CD4-positive, alpha-beta T cell treated with Interleukin-6 at 100 ng/mL for 8 hours (primary cell): Measurements from ENCODE around the gene BNC2.

Source experiments
- DNase-seq: peaks from one replicate; pipeline ENCODE4 v3.0.0-alpha.2; 2020; ENCODE audit warnings: mixed read lengths, low spot score

Gene BNC2

DNA sequence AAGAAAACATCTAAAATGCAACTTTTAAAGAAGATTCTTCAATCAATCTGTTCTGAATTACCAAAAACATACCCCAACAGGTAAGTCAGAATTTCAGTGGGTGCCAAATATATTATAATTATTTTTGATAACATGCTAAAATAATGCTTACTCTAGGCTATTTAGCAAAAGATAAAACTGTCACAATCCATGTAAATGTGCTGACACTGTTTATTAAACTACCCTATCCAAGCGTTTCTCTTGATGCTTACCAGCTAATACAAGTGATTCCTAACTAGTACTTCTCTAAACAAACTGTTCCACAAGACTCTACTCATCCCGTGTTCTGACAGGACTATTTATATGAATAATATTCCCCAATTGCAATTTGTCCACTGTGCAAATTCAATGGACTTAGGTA, 236.7 kb downstream of the BNC2 start:
- DNase-seq, result no peak

DNA sequence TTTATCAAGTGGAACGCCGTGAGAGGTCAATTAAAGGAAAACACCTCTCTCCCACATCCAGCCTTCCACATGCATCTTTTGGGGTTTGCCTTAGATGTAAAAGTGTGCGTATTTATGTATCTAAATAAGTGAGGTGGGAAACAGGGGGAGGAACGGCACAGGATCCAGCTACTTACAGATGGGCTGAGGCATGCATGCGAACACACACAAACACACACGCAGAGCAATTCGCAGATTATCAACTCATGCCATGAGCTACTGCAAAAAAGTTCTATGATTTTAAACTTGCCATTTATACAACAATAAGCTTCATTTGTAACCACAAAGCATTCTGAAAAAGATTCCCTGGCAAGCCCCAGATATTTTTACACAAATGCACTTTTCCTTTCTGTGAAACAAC, 242.1 kb downstream of the BNC2 start:
- DNase-seq, result no peak

DNA sequence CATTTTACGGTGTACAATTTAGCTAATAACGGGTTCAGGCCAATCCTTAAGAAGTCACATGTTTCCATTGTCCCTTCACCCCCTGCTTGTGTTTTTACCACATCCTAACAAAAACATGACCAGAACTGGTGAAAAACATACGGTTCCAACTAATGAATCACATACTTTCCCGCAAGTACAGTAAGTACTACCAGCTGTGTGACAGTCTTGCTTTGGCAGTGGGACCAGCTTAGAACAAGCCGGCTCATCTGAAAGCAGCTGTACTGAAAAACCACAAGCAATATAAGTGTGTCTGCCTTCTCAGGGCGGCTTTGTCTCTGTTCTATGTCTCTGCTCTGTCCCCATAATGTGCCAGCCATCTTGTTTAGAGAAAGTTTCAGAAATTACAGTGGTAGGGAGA, 242.5 kb downstream of the BNC2 start:
- no peak for DNase-seq

DNA sequence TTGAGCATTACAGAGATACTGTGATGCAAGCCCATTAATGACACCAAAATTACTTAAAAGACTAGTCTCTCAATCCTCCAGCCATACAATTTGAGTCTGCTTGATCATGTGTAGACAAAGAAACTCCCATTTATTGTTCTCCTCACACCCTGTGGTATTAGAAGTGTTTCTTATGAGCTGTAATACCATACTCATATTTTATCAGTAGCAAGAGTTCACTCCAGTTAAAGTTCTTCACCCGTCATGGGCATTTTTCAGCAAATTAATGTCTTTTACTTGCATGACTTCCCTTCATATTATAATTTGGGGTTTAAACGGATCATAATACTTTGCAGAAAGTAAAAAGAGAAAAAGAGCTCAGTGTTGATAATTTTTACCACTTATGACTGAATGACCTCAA, 242.9 kb downstream of the BNC2 start:
- DNase-seq, result no peak

DNA sequence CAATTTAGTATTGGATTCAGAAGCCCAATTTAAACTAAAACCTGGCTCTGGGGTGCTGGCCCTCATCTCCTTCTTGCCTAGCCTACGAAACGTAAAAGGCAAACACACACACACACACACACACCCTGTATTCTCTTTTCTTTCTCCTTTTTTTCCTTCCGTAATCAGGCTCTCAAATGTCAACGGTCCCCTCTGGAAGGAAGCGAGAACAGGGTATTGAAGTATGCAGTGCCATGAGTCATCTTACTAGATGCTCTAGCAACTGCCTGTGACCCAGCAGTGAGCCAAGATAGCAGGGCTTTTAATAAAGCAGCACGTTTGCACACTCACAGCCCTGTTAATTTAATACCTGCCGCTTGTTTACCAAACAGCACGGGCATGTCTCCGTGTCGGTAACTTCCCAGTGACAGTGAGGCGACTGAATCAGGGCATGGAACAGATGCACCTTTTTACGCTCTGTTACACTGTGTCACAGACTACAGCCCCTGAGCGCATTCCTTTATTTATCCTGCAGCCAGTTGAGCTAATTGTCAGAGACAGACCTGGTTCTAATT, 243.8 kb downstream of the BNC2 start:
- no peak for DNase-seq

DNA sequence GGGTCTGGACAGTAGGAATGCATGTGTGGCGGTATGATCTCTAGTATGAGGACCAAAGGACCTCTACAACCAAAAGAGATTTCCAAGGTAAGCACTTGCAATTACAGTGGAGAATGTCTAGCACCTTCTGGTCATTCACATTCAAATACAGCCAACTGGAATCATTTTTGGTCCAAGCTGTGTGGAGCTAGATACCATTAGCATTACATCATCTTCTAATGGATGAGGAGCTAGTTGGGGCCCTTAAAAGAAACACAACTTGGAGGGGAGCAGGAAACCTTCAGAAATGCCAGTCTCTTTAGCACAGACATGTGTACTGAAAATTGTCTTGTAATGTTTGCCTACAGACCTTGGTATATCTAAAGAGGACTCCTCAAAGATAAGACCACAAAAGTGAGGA, 244.7 kb downstream of the BNC2 start:
- DNase-seq, result no peak

DNA sequence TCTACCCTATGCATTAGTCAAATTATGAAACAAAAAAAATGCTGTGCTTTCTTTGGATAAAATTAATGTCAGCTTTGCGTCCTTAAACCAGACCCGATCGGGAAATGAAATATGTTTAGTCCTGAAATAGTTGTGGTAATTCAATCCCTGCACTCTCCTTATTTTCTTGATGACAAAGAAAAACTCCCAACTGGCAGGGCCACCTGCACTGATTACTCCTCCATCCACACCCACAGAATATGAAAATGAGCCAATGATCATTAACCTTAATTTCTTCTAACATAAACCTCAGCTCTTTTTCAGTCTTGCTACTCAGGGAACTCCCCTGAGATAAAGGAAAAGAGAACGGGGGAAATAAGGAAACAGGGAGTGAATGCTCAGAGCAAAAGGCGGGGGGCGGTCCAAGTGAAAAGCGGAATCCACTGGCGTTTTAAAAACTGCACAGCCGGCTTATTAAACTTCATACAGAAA, 245.3 kb downstream of the BNC2 start:
- DNase-seq, result no peak

DNA sequence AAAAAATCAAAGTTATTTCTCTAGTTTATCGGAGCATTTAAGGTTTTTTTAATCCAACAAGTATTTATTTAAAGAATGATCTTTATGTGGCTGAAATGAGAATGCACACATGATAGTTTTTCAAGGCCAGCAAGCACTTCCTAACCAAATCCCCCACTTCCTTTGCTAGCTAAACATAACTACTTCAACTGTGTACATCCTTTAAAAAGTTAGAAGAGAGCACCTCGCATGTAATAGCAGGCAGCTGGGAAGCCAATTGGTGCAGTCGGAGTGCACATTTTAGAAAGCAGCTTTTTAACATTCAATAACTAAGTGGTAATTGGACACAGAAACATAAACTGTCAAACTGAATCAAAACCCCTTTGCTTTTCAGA, 245.7 kb downstream of the BNC2 start:
- no peak for DNase-seq

DNA sequence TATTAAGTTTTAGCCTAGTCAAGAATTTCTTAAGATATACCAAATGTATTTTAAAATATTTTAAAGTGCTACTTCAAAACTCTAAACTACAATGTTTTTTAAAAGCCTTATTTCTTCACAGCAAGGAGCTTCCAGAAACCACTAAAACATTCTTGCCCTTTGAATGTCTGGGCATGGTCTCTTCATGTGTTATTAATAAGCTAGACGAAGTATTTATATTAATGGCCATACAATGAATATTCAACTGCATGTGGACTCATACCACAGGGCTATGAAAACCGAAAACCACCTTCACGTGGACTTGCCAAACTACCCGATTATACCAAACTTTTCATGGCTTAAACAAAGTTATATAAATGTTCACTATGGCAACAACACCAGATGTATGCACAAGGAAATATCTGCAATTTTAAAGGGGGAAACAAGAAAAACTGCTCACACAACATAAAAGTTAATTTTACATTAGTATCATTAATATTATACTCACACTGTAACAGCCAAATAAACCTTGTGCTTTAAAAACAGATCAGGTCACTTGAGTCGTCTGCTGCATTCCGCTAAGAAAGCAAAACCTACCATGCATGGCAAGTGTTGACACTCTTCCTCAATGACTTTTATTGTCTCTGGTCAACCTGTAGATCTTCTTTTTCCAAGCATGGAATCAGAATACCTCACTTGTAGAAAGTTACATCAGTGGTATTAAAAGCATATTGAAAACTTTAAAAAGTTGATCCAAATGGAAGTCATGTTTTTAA, 246.3 kb downstream of the BNC2 start:
- DNase-seq, result no peak

DNA sequence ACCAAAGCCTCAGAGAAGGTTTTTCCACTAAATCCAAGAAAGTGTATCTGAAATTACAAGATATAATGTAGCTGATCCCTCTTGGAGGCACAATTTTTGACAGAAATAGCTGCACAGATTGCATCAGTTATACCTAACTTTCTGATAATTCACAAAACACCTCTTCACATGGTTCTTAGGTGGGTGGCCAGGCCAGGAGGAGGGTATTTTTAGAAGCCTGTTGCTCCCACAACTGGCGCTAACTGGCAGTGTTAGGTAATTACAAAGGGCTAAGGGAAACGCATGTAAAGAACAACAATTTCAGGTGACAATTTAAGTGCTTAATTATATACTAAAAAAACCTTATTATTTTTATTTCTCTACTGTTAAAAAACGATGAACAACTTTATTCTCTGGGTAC, 247.9 kb downstream of the BNC2 start:
- no peak for DNase-seq

DNA sequence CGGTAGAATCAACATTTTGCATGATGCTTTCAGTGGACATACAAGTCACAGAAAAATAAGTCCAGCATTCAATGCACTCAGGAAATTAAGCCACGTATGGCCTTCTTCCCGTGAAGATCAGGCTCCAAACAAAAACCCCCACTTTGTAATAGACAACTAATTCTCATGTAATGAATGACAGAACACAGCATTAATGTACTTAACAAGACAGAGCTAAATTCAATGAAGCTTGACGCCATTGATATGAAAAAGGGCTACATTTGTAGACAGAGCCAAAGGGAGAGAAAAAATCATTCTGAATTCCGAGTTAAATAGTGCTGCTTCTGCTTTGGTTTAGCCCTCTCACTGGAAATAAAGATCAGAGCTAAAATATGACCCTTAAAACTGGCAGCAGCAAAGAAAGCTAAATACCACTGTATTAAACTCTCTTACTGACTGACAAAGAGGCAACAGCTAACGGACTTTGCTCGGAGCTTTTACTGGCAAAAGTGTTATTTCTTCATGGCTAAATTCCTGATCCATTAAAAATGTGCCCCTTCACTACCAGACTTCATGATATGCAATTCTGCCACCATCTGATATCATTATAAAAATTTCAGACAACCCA, 250.5 kb downstream of the BNC2 start:
- no peak for DNase-seq

DNA sequence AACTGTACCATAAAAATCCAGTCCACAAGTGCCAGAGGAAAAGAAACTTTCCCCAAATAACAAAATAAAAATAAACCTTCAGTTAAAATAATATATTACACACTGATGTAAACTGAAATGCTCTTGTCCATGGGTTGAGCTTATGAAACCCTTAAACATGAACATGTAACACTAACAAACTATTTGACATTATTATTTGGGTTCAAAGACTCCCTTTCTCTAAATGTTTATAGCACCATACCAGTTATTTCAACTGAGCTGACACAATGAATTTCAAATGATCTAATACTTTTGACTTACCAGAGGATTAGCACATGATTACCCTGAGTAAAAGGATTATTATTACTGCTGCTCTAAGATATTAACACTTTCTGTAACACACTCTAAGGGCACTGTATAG, 251.1 kb downstream of the BNC2 start:
- no peak for DNase-seq

DNA sequence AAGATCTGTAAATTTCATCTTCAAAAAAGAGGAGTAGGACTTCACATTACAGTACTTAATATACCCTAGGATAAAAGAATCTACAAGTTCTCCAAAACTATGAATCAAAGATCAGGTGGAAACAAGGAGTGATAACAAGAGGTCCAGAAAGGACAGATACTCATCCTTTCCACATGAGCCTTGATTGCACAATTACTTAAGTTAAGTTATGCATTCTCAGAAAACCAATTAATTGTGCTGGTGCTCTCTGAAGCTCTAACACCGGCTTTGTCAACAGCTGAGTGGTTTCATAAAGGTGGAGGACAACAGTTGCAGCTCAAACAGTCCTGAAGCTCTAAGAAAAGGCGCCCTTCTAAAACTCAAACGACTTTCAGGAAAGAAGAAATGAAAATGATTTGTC, 251.9 kb downstream of the BNC2 start:
- DNase-seq, result no peak

DNA sequence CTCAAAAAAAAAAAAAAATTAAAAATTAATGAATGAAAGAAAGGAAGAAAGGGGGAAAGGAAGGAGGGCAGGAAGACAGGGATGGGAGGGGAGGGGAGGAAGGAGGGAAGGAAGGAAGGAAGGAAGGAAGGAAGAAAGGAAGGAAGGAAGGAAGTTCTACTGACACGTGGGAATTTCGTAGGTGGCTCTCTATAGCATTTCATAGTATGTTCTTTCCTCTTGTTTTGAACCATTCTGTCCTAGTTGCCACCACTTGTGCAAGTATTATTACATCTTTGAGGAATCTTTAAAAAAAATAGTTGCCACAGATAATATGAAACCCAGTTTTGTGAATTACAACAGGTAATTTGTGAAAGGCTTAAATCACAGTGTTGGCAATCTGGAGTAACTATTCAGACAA, 253.8 kb downstream of the BNC2 start:
- DNase-seq, result no peak

DNA sequence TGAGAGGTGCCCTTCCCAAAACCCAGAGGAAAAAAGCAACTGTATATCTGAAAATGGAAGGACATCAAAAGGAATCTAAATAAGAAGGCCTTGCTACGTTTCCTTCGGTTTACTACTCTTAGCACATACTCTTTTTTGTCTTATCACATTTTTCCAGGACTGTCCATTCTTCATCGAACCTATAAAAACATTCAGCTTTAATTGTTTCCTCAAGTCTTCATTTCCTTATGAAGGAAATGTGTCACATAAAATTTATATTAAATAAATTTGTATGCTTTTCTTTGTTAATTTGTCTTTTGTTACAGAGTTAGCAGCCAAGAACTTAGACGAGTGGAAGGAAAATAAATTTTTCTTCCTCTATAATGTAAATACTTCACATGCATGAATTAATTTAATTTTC, 255.0 kb downstream of the BNC2 start:
- DNase-seq, result no peak

DNA sequence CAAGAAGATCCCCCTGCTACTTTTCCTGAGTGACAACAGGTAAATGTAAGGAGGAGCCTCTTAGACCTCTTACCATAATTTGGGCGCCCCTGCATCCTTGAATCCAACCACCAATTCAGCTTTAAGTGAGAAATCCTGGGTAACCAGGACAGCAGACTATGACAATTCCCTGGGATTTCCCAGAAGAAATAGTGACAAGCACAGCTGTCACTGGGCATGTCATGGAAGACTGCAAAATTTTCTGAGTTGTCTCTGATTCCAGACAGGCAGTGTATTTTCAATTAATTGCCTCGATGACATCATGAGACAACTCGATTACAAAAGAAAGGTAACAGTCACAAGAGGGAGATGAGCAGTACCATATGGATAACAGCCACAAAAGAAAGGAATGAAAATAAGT, 256.9 kb downstream of the BNC2 start:
- no peak for DNase-seq

DNA sequence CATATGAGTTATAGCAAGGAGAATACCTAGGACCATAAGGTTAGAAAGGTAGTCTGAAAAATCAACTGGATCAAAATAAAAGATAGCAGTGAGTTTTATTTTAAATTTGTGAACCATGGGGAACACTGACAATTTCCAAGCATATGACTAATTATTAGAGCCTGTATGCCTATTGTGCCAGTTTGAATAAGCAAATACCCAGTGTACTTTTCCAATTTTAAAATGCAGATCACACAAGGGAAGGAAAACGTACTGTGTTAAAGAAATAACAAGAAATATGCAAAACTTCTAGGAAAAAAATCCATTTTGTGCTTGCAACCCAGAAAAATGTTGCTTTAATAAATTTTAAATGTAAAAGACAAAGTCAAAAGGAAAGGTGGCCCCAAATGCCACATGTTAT, 257.4 kb downstream of the BNC2 start:
- DNase-seq, result no peak

DNA sequence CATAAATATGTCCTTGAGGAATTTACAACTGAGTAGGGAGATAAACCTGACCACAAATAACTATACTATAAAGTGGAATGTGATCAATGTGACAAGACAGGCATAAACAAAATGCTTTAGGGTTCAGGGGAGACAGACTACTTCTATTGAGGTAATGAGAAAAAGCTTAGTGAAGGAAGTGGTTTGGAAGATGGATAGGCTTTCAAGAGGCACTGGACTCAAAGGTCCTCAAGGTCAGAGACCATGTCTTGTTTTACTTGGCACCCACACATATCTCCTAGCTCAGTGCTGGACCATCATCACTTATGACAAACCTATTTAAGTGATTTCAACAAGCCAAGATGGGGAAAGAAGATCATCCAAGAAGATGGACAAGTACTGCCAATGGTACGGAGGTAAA, 257.8 kb downstream of the BNC2 start:
- DNase-seq, result no peak

DNA sequence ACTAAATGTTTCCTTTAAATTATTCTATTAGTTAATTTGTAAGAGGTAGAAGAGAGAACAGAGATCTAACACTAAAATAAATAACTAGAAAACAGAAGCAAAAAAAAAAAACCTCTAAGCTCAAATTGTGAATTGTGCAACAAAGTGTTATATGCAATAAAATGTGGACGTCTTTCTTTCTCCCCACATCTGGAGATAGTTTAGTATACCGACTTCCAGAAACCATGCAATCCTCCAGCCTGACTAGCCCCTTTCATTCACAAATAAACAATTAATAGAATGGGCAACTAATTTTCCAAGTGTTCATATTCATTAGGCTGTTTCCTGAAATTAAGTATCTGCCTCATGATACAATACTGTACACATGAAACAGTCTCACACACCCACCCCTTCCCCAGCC, 258.5 kb downstream of the BNC2 start:
- DNase-seq, result no peak

DNA sequence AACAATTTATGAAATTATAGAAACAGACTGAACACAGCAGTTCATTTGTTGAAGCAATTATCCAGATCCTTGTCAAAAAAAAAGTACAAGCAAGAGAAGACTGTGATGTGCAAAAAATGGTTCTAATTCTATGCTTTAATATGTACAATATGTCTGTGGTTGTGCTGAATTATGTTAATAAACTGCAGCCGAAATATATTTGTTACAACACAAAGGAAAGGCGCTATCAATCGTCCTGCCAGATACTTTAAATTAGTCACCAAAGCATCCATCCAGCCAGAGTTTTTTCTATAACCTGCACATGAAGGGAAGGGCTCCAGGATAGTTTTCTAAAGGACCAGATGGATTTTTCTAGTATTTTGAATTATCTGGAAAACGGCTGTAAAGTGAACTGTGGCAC, 259.5 kb downstream of the BNC2 start:
- DNase-seq, result no peak

DNA sequence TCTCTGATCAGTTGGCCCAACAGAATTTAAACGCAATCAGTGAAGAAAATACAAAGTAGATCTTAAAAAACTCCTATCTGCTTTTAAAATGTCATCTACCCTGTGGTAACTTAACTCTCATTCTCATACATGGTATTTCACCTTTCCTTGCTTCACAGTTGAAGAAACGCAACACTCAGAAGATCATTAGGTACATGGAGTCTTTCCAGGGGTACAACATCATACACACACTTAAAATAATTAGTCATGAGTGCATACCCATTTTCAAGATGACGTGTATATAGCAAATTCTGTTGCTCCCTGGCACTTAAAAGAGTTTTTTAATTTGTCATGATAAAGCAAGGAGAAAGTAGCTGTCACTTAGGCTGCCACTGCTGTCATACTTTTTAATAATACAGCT, 259.9 kb downstream of the BNC2 start:
- no peak for DNase-seq

DNA sequence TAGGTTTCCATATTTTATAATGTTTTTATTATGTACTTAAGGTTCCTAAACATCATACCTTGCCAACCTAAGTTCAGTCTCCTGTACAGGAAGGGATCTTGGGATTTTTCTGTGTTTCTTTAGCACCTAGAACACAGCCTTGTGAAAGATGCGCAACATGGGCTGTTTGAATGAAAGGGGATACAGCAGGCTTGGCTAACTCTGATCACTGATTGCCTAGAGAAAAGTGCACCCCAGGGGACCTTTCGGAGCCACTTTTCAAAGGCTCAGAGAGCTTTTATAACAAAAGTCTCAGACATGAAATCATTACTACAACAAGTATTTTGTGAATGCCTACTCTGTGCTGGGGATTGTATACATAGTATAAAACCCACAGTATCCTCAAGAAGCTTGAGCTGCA, 261.6 kb downstream of the BNC2 start:
- no peak for DNase-seq

DNA sequence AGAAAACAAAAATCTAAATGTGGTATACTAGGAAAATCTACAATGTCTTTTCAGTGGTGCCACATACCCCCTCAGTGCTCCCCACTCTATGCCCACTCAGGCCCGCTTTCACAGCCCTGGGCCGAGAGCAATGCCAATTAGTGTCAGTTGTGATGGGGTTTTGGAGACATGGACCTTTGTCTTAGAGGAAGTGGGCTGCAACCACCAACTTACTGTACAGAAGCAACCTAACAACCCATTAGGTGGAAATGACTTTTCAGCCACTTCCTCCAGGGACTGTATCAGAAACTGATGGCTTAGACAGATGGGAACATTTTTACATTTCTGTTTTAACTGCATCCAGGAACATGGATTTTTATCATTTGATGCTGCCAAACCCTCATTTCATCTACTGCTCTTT, 268.0 kb downstream of the BNC2 start:
- no peak for DNase-seq

DNA sequence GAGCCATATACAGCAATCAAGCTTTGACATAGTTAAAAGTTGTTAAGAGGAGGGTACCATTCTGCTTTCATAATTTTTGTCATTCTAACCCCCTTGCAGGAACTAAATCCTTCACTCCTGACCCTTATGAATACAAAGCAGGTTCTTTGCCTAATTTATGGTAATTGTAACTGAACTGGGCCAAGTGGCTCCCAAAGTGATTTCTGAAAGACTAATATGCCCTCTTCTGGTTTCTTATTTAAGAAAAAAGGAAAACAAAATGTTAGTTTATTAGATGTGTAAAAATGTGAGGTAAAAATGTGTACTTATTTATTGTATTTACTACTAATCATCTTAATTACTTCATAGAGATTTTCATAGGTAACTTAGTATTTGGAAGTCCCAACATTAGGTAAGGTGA, 268.5 kb downstream of the BNC2 start:
- no peak for DNase-seq
